Activated T-helper 2 cell treated with anti-CD3 and anti-CD28 coated beads, Interferon-gamma antibody, Interleukin-2, Interleukin-4, amounts not matched to agents 10 μg/mL and 5 μg/mL and 100 μg/mL, durations not matched to agents 14 hours and 24 hours and 36 hours (primary cell): ENCODE measurements around the gene RASSF8. TPM values are rescaled to one million over a fixed set of nuclear protein-coding genes. Genes with fewer than 3 reads are reported as not detected.
"Not testable (repeated sequence)": the region's sequence is repeated elsewhere in the genome, so short reads cannot be mapped to it uniquely, and the experiment has no call there.

ENCODE experiments used
- DNase-seq: peaks from one replicate; pipeline ENCODE4 v3.0.0; 2021; ENCODE audit warnings: low spot score
- H3K27ac Mint-ChIP-seq: one replicate; pipeline ENCODE4 v1.8.0; 2021; ENCODE audit warnings: mixed read lengths
- H3K27me3 Mint-ChIP-seq: one replicate; pipeline ENCODE4 v1.8.0; 2021; ENCODE audit warnings: low read depth, mixed read lengths
- H3K36me3 Mint-ChIP-seq: one replicate; pipeline ENCODE4 v1.8.0; 2021; ENCODE audit warnings: low read depth, mixed read lengths
- H3K4me1 Mint-ChIP-seq: one replicate; pipeline ENCODE4 v1.8.0; 2021; ENCODE audit warnings: low read depth, mixed read lengths
- H3K4me3 Mint-ChIP-seq: one replicate; pipeline ENCODE4 v1.8.0; 2021; ENCODE audit warnings: low read depth, mild to moderate bottlenecking, moderate library complexity, mixed read lengths
- H3K9me3 Mint-ChIP-seq: one replicate; pipeline ENCODE4 v1.8.0; 2021; ENCODE audit warnings: mixed read lengths
- intact Hi-C: fragments of 100-400 bp; cut with micrococcal nuclease; formaldehyde crosslinking; loops from one replicate; pipeline ENCODE4 v1.15.1; 2023
- total RNA-seq: library from RNA; stranded (reverse); gene quantifications from 2 replicates; pipeline ENCODE4 v1.2.3, GENCODE V29; 2022

Gene RASSF8
- total RNA-seq, 1 donor from 2014 or later = 0.16 TPM

GRCh38 chr12:26044007-26044394, 85.5 kb downstream of the RASSF8 start:
- no peak for DNase-seq
- Mint-ChIP-seq H3K27ac (no peak overlapping the region), H3K4me1 (no peaks in the 10 kb centered on the region), H3K36me3 (no peaks in the 10 kb centered on the region), H3K27me3 (peaks cover 11% of the 10 kb centered on the region), H3K4me3 (no peak overlapping the region), H3K9me3 (no peaks in the 10 kb centered on the region)
- intact Hi-C loops = no loop called here

DNA sequence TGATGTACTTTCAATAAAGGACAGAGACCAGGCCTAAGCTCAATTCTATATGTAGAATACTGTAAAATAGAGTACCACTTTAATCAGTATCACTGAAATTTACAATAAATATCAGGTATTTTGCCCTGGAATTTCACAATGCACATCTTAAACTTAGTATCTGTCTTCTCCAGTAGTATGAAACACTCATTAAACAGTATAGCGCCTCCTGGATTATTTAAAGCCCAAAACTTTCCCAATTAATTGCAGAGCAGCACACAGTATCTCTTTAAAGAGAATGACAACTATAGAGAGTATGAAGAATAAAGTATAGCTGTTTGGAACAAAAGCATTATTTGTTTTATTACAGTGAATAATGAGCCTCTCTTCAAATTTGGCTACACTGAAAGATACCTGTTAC, 86.1 kb downstream of the RASSF8 start:
- intact Hi-C loops = no loop called here
- Mint-ChIP-seq H3K9me3 (no peaks in the 10 kb centered on the region), H3K27me3 (peaks cover 8% of the 10 kb centered on the region), H3K36me3 (no peaks in the 10 kb centered on the region), H3K4me3 (no peak overlapping the region), H3K27ac (no peak overlapping the region), H3K4me1 (no peaks in the 10 kb centered on the region)
- DNase-seq = no peak

- no peaks in the 10 kb centered on the region for H3K4me1 Mint-ChIP-seq
- no peak overlapping the region for H3K4me3 Mint-ChIP-seq
- no peaks in the 10 kb centered on the region for H3K9me3 Mint-ChIP-seq
- no peaks in the 10 kb centered on the region for H3K36me3 Mint-ChIP-seq
- peaks cover 6% of the 10 kb centered on the region for H3K27me3 Mint-ChIP-seq
- H3K27ac Mint-ChIP-seq = no peak overlapping the region
- intact Hi-C loops = no loop called here
- no peak for DNase-seq
Measured at GRCh38 chr12:26046203-26046602, 87.7 kb downstream of the RASSF8 start.

DNA sequence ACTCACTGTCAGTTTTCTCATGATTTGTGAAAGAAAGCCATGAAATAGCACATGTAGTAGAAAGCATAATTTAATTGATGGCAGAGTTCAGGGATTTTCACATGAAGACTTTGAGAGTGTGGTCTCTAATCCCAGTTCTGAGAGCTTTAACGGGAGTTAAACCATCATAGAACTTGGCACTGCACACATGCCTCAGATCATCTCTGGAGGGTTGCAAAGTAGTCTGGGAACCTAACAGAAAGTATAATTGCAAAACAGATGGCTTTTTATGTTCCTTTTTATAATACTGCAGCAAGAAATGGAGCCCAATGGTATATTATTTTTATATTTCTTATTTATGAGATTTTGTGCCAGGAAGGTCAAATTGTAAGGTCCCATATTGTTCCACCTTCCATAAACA, 88.4 kb downstream of the RASSF8 start:
- Mint-ChIP-seq H3K36me3 (no peaks in the 10 kb centered on the region), H3K27ac (no peak overlapping the region), H3K9me3 (no peaks in the 10 kb centered on the region), H3K27me3 (peaks cover 6% of the 10 kb centered on the region), H3K4me1 (no peaks in the 10 kb centered on the region), H3K4me3 (no peak overlapping the region)
- intact Hi-C loops = no loop called here
- no peak for DNase-seq

GRCh38 chr12:26047401-26048226, 89.1 kb downstream of the RASSF8 start:
- H3K9me3 Mint-ChIP-seq = no peaks in the 10 kb centered on the region
- no peaks in the 10 kb centered on the region for H3K4me1 Mint-ChIP-seq
- DNase-seq = no peak
- H3K4me3 Mint-ChIP-seq = no peak overlapping the region
- H3K36me3 Mint-ChIP-seq = no peaks in the 10 kb centered on the region
- peaks cover 7% of the 10 kb centered on the region for H3K27me3 Mint-ChIP-seq
- H3K27ac Mint-ChIP-seq = no peak overlapping the region
- intact Hi-C loops = no loop called here

DNA sequence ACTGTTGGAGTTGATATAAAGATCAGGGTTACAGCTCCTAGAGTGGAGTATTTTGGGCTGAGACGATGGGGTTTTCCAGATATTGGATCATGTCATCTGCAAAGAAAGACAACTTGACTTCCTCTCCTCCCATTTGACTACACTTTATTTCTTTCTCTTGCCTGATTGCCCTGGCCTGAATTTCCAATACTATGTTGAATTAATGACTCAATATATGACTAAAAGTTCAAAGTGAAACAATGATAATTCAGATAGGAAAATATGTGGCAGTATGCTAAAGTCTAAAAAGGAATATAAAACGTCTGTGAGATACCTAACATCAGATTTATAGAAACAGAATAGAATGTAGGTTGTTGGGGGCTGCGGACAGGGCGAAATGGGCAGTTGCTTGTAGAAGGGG, 94.2 kb downstream of the RASSF8 start:
- no peaks in the 10 kb centered on the region for H3K9me3 Mint-ChIP-seq
- H3K27me3 Mint-ChIP-seq = peaks cover 6% of the 10 kb centered on the region
- no peaks in the 10 kb centered on the region for H3K36me3 Mint-ChIP-seq
- no peaks in the 10 kb centered on the region for H3K4me1 Mint-ChIP-seq
- intact Hi-C loops = no loop called here
- H3K27ac Mint-ChIP-seq = no peak overlapping the region
- H3K4me3 Mint-ChIP-seq = no peak overlapping the region
- no peak for DNase-seq

- no peak for DNase-seq
Measured at GRCh38 chr12:26054383-26054782, 95.9 kb downstream of the RASSF8 start.

DNA sequence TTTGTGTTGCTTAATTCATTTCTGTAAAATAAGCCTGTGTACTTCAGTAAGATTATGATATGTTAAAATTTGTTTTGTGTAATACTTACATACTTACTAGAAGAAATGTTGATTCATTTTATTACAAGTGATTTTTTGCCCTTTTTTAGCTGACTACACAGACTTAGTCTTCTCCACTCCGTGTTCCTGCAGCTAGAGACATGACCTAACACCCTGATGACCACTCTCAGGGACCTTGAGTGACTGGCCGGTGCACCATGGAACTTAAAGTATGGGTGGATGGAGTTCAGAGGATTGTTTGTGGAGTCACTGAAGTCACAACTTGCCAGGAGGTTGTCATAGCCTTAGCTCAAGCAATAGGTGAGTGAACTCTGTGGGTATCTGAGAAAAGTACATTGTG, 96.6 kb downstream of the RASSF8 start:
- H3K27me3 Mint-ChIP-seq = peaks cover 8% of the 10 kb centered on the region

More at GRCh38 chr12:26054383-26054782, 95.9 kb downstream of the RASSF8 start:
- no peak overlapping the region for H3K4me3 Mint-ChIP-seq
- H3K9me3 Mint-ChIP-seq = no peaks in the 10 kb centered on the region
- H3K36me3 Mint-ChIP-seq = no peaks in the 10 kb centered on the region
- no peak overlapping the region for H3K27ac Mint-ChIP-seq
- intact Hi-C loops = no loop called here
- peaks cover 8% of the 10 kb centered on the region for H3K27me3 Mint-ChIP-seq
- H3K4me1 Mint-ChIP-seq = no peaks in the 10 kb centered on the region

DNA sequence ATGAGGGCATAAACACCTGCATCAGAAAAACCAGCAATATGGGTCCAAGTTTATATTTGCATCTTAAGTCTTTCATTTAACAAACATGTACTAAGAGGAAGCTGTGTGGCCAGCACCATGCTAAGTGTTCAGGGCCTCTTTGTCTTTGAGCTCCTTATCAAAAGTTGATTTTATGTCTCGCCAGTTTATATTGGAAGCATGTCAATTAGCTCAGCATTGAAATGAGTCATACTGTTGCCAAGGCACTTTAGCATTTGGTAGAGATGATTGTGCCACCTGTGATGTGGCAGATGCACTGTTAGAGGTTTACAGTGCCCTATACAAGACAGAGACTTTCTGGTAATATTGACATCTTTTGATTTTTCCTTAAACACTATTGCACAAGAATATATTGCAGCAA, 97.9 kb downstream of the RASSF8 start:
- H3K4me1 Mint-ChIP-seq = no peaks in the 10 kb centered on the region
- no peak for DNase-seq
- no peak overlapping the region for H3K4me3 Mint-ChIP-seq
- H3K9me3 Mint-ChIP-seq = no peaks in the 10 kb centered on the region
- H3K27ac Mint-ChIP-seq = no peak overlapping the region
- peaks cover 10% of the 10 kb centered on the region for H3K27me3 Mint-ChIP-seq
- intact Hi-C loops = no loop called here
- H3K36me3 Mint-ChIP-seq = no peaks in the 10 kb centered on the region

More for the DNA sequence above, 96.6 kb downstream of the RASSF8 start:
- H3K9me3 Mint-ChIP-seq = no peaks in the 10 kb centered on the region
- H3K4me3 Mint-ChIP-seq = no peak overlapping the region
- H3K27ac Mint-ChIP-seq = no peak overlapping the region
- intact Hi-C loops = no loop called here
- no peak for DNase-seq
- no peaks in the 10 kb centered on the region for H3K36me3 Mint-ChIP-seq
- no peaks in the 10 kb centered on the region for H3K4me1 Mint-ChIP-seq

- DNase-seq, H3K4me1 Mint-ChIP-seq, H3K4me3 Mint-ChIP-seq, H3K9me3 Mint-ChIP-seq, H3K36me3 Mint-ChIP-seq, H3K27ac Mint-ChIP-seq, intact Hi-C loops: not testable (repeated sequence)
- peaks cover 12% of the 10 kb centered on the region for H3K27me3 Mint-ChIP-seq
Measured at GRCh38 chr12:26057271-26057670, 98.8 kb downstream of the RASSF8 start.

- Mint-ChIP-seq H3K36me3 (no peaks in the 10 kb centered on the region), H3K4me3 (no peak overlapping the region), H3K4me1 (no peaks in the 10 kb centered on the region), H3K9me3 (no peaks in the 10 kb centered on the region), H3K27me3 (peaks cover 5% of the 10 kb centered on the region), H3K27ac (no peak overlapping the region)
- intact Hi-C loops = no loop called here
- no peak for DNase-seq
Measured at GRCh38 chr12:26058308-26058707, 99.8 kb downstream of the RASSF8 start.

DNA sequence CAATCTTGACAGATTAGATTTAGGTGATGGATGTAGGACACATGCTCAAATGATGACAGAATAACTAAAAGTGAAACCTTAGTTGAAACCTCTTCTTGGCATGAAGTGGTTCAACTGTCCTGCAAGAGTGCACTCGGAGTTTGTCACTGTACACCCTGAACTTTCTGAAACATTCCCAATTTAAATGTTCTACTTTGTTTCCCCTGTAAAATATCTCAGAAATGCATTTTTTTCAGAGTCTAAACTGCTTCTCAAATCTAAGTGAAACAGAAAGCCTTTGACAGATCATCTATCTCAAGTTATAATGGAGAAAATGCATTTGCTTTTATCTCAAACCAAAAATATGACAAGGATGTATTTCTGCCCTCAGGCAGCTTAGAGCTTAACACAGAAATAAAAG, 100.3 kb downstream of the RASSF8 start:
- H3K4me1 Mint-ChIP-seq = no peaks in the 10 kb centered on the region
- no peak overlapping the region for H3K4me3 Mint-ChIP-seq
- H3K27ac Mint-ChIP-seq = no peak overlapping the region
- intact Hi-C loops = no loop called here
- H3K27me3 Mint-ChIP-seq = peaks cover 5% of the 10 kb centered on the region
- no peaks in the 10 kb centered on the region for H3K36me3 Mint-ChIP-seq
- no peak for DNase-seq
- H3K9me3 Mint-ChIP-seq = no peaks in the 10 kb centered on the region

- Mint-ChIP-seq H3K4me1 (no peaks in the 10 kb centered on the region), H3K36me3 (no peaks in the 10 kb centered on the region), H3K27me3 (peaks cover 9% of the 10 kb centered on the region), H3K4me3 (no peak overlapping the region), H3K9me3 (no peaks in the 10 kb centered on the region), H3K27ac (no peak overlapping the region)
- intact Hi-C loops = no loop called here
- DNase-seq = no peak
Measured at GRCh38 chr12:26062006-26062405, 103.5 kb downstream of the RASSF8 start.
